ENCODE data around the gene HSPB8.
A peak's percentile ranks its signal among the peaks of the same experiment; 100 is the strongest.

HSPB8 gene

GRCh38 chr12:119153477-119154434 lies 25.0 kb upstream of the HSPB8 start:
- H3K27ac ChIP-seq (ENCODE audit: low read length): no peak overlapping the region
- no peaks in the 10 kb centered on the region for H3K9me3 ChIP-seq (ENCODE audit: insufficient read depth, low read length, severe bottlenecking)
- no peak overlapping the region for H3K9ac ChIP-seq (ENCODE audit: low read depth, low read length)
- H3K4me2 ChIP-seq (ENCODE audit: insufficient read depth, low read length): no peak overlapping the region
- no peaks in the 10 kb centered on the region for H3K4me1 ChIP-seq (ENCODE audit: insufficient read depth, low read length)
- ATAC-seq (ENCODE audit: insufficient read depth, low read depth) (no peak), DNase-seq (peak; percentile 7)
- H4K20me1 ChIP-seq (ENCODE audit: insufficient read depth, low read length): no peaks in the 10 kb centered on the region
- H3K27me3 ChIP-seq (ENCODE audit: insufficient read depth, low read length, poor library complexity): no peaks in the 10 kb centered on the region
- H3K79me2 ChIP-seq (ENCODE audit: insufficient read depth, low read length): no peaks in the 10 kb centered on the region
- H2AFZ ChIP-seq (ENCODE audit: low read depth, low read length): no peak overlapping the region
- TF ChIP-seq EZH2 (IDR thresholded peaks at IDR 0.05; ENCODE audit: borderline replicate concordance, low read depth, low read length, severe bottlenecking): no peak
- no peak for TF ChIP-seq CTCF (IDR thresholded peaks at IDR 0.05; ENCODE audit: borderline replicate concordance, extremely low read depth, low read length, poor library complexity, severe bottlenecking)
- H3K36me3 ChIP-seq (ENCODE audit: insufficient read depth, low read length): no peaks in the 10 kb centered on the region
- H3K4me3 ChIP-seq (ENCODE audit: low read depth in 1 of 2, low read length in 2 of 2): no peak overlapping the region

GRCh38 chr12:119154435-119154818 lies 24.3 kb upstream of the HSPB8 start:
- no peaks in the 10 kb centered on the region for H3K36me3 ChIP-seq (ENCODE audit: insufficient read depth, low read length)
- no peaks in the 10 kb centered on the region for H3K4me1 ChIP-seq (ENCODE audit: insufficient read depth, low read length)
- H3K9me3 ChIP-seq (ENCODE audit: insufficient read depth, low read length, severe bottlenecking): no peaks in the 10 kb centered on the region
- no peak overlapping the region for H2AFZ ChIP-seq (ENCODE audit: low read depth, low read length)
- H4K20me1 ChIP-seq (ENCODE audit: insufficient read depth, low read length): no peaks in the 10 kb centered on the region
- H3K9ac ChIP-seq (ENCODE audit: low read depth, low read length): no peak overlapping the region
- TF ChIP-seq EZH2 (IDR thresholded peaks at IDR 0.05; ENCODE audit: borderline replicate concordance, low read depth, low read length, severe bottlenecking) (no peak), CTCF (IDR thresholded peaks at IDR 0.05; ENCODE audit: borderline replicate concordance, extremely low read depth, low read length, poor library complexity, severe bottlenecking) (no peak)
- DNase-seq: no peak
- H3K27me3 ChIP-seq (ENCODE audit: insufficient read depth, low read length, poor library complexity): no peaks in the 10 kb centered on the region
- H3K79me2 ChIP-seq (ENCODE audit: insufficient read depth, low read length): no peaks in the 10 kb centered on the region
- no peak overlapping the region for H3K4me3 ChIP-seq (ENCODE audit: low read depth in 1 of 2, low read length in 2 of 2)
- no peak overlapping the region for H3K4me2 ChIP-seq (ENCODE audit: insufficient read depth, low read length)
- no peak for ATAC-seq (ENCODE audit: insufficient read depth, low read depth)
- no peak overlapping the region for H3K27ac ChIP-seq (ENCODE audit: low read length)

- TF ChIP-seq EZH2 (IDR thresholded peaks at IDR 0.05; ENCODE audit: borderline replicate concordance, low read depth, low read length, severe bottlenecking) (no peak), CTCF (IDR thresholded peaks at IDR 0.05; ENCODE audit: borderline replicate concordance, extremely low read depth, low read length, poor library complexity, severe bottlenecking) (no peak)
- ATAC-seq (ENCODE audit: insufficient read depth, low read depth): no peak
- H3K27ac ChIP-seq (ENCODE audit: low read length): no peak overlapping the region
- H4K20me1 ChIP-seq (ENCODE audit: insufficient read depth, low read length): no peaks in the 10 kb centered on the region
- no peak for DNase-seq
- H3K36me3 ChIP-seq (ENCODE audit: insufficient read depth, low read length): no peaks in the 10 kb centered on the region
- no peak overlapping the region for H3K9ac ChIP-seq (ENCODE audit: low read depth, low read length)
- no peaks in the 10 kb centered on the region for H3K9me3 ChIP-seq (ENCODE audit: insufficient read depth, low read length, severe bottlenecking)
- no peak overlapping the region for H3K4me2 ChIP-seq (ENCODE audit: insufficient read depth, low read length)
- no peaks in the 10 kb centered on the region for H3K27me3 ChIP-seq (ENCODE audit: insufficient read depth, low read length, poor library complexity)
- H3K79me2 ChIP-seq (ENCODE audit: insufficient read depth, low read length): no peaks in the 10 kb centered on the region
- H3K4me1 ChIP-seq (ENCODE audit: insufficient read depth, low read length): no peaks in the 10 kb centered on the region
- H3K4me3 ChIP-seq (ENCODE audit: low read depth in 1 of 2, low read length in 2 of 2): no peak overlapping the region
- no peak overlapping the region for H2AFZ ChIP-seq (ENCODE audit: low read depth, low read length)
These were observed 22.2 kb upstream of the HSPB8 start for GRCh38 chr12:119156401-119157044.

Measured in DND-41 (cell line).